ENCODE measurements around the gene GOSR2. TPM values are rescaled to one million over a fixed set of nuclear protein-coding genes. Genes with fewer than 3 reads are reported as not detected.

Gene GOSR2
- total RNA-seq, 1 experiment from 2014 or later = 53.5 TPM

- Mint-ChIP-seq H3K4me3 (no peak overlapping the region), H3K27me3 (ENCODE audit: low read depth) (peaks cover 67% of the 10 kb centered on the region), H3K27ac (no peak overlapping the region), H3K4me1 (peaks cover 4 to 8% of the 10 kb centered on the region in 2 experiments; a peak in 3 of 4 replicates), H3K9me3 (peaks cover 9 to 10% of the 10 kb centered on the region in 2 experiments; a peak in 4 of 5 replicates), H3K36me3 (ENCODE audit: insufficient read depth in 1 of 3, low read depth in 3 of 3) (peaks cover 0 to 5% (median 4%) of the 10 kb centered on the region in 3 experiments; a peak in 2 of 7 replicates)
- no peak overlapping the region for H3K14ac ChIP-seq (ENCODE audit: insufficient read depth, low read length)
- H3K9ac ChIP-seq (ENCODE audit: extremely low read depth, insufficient read length, low read length) = no peak overlapping the region
- TF ChIP-seq, protein P1, sequence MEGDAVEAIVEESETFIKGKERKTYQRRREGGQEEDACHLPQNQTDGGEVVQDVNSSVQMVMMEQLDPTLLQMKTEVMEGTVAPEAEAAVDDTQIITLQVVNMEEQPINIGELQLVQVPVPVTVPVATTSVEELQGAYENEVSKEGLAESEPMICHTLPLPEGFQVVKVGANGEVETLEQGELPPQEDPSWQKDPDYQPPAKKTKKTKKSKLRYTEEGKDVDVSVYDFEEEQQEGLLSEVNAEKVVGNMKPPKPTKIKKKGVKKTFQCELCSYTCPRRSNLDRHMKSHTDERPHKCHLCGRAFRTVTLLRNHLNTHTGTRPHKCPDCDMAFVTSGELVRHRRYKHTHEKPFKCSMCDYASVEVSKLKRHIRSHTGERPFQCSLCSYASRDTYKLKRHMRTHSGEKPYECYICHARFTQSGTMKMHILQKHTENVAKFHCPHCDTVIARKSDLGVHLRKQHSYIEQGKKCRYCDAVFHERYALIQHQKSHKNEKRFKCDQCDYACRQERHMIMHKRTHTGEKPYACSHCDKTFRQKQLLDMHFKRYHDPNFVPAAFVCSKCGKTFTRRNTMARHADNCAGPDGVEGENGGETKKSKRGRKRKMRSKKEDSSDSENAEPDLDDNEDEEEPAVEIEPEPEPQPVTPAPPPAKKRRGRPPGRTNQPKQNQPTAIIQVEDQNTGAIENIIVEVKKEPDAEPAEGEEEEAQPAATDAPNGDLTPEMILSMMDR (conservative IDR thresholded peaks at IDR 0.05) = no peak
- H4K20me1 ChIP-seq (ENCODE audit: control insufficient read depth, insufficient read depth, insufficient read length) = peaks cover 3% of the 10 kb centered on the region
- H4K8ac ChIP-seq (replicated peaks; ENCODE audit: insufficient read length, low read depth, low read length) = no peak overlapping the region
- no peak overlapping the region for H2AFZ ChIP-seq (ENCODE audit: low read length)
- no CpG with 5 or more reads among the region's 1 CpG for WGBS (ENCODE audit: extremely low coverage, insufficient read length, low lambda C conversion rate)
- H3T11ph ChIP-seq (ENCODE audit: low read length) = no peak overlapping the region
- no peak overlapping the region for H3K27ac ChIP-seq (ENCODE audit: insufficient read length, low read depth, low read length)
- no peak overlapping the region for H2BK5ac ChIP-seq (ENCODE audit: insufficient read length, low read length)
- H4K5ac ChIP-seq (ENCODE audit: insufficient read length, low read depth, low read length) = no peak overlapping the region
- no peaks in the 10 kb centered on the region; the same call in 1 of the 2 replicates for H3K27me3 ChIP-seq (ENCODE audit: insufficient read depth, low read length)
- DNase-seq = no peak
- no peak overlapping the region for H3K56ac ChIP-seq (ENCODE audit: insufficient read length, low read depth, low read length)
- no peak overlapping the region for H3K4ac ChIP-seq (ENCODE audit: low read depth, low read length)
- no peaks in the 10 kb centered on the region for H3K23me2 ChIP-seq (ENCODE audit: insufficient read length, low read depth, low read length, poor library complexity, severe bottlenecking)
- H2AK5ac ChIP-seq (ENCODE audit: insufficient read length, low read length) = no peak overlapping the region
- H3K79me2 ChIP-seq (ENCODE audit: insufficient read depth, low read length) = no peaks in the 10 kb centered on the region
- H2BK120ac ChIP-seq (ENCODE audit: low read depth, low read length, poor library complexity, severe bottlenecking) = no peak overlapping the region
- H2BK12ac ChIP-seq (ENCODE audit: insufficient read length, low read depth, low read length) = no peak overlapping the region
- no peak overlapping the region for H4K91ac ChIP-seq (ENCODE audit: insufficient read length, low read depth, low read length)
- no peaks in the 10 kb centered on the region for H3K9me3 ChIP-seq (ENCODE audit: control insufficient read depth, low read depth, low read length)
- H3K18ac ChIP-seq (ENCODE audit: insufficient read length, low read depth, low read length) = no peak overlapping the region
- no peak overlapping the region for H2BK20ac ChIP-seq (ENCODE audit: low read depth, low read length, poor library complexity, severe bottlenecking)
- H2BK15ac ChIP-seq (ENCODE audit: low read depth, low read length) = no peak overlapping the region
- no peak overlapping the region for H3K4me2 ChIP-seq (ENCODE audit: insufficient read depth, insufficient read length, low read length)
- no peaks in the 10 kb centered on the region for H3K4me1 ChIP-seq (ENCODE audit: insufficient read depth, low read length)
- H3K79me1 ChIP-seq (ENCODE audit: insufficient read depth, low read depth, low read length, poor library complexity, severe bottlenecking) = no peaks in the 10 kb centered on the region
- no peak overlapping the region for H3K23ac ChIP-seq (ENCODE audit: insufficient read length, low read depth, low read length)
Observed at GRCh38 chr17:46962374-46962790, 39.4 kb downstream of the GOSR2 start.

Data from H9 (cell line).